HepG2 (cell line): Measurements from ENCODE around the gene CSNK1D. TPM values are rescaled to one million over a fixed set of nuclear protein-coding genes. Genes with fewer than 3 reads are reported as not detected.

Source experiments
- CREB3 ChIP-seq: sonication (generic); formaldehyde crosslinking; IDR thresholded peaks from 2 replicates; pipeline ENCODE4 v1.5.0; 2020; ENCODE audit warnings: missing genetic modification reagents
- DNMT1 ChIP-seq: sonication (generic); formaldehyde crosslinking; IDR thresholded peaks from 2 replicates; pipeline ENCODE4 v1.5.1; 2020; ENCODE audit warnings: mild to moderate bottlenecking, missing genetic modification reagents
- FIP1L1 ChIP-seq: fragments of 200-400 bp; formaldehyde crosslinking; IDR thresholded peaks from 2 replicates; pipeline ENCODE4 v1.6.1; 2018; ENCODE audit warnings: low read depth, mild to moderate bottlenecking, low read length, moderate library complexity, borderline replicate concordance; ENCODE audit not compliant: insufficient read depth
- FOXJ3 ChIP-seq: sonication (generic); formaldehyde crosslinking; IDR thresholded peaks from 2 replicates; pipeline ENCODE4 v1.4.0; 2020; ENCODE audit warnings: missing genetic modification reagents, mild to moderate bottlenecking, borderline replicate concordance
- LCORL ChIP-seq, 2 experiments: fragments of 450-650 bp in 1 of 2; sonication (generic) in 1 of 2; formaldehyde crosslinking in 1 of 2; IDR thresholded peaks; 2 replicates each; pipeline versions ENCODE4 v1.5.0 to v1.6.1; 2017 to 2020; ENCODE audit warnings: antibody characterized with exemption in 1 of 2, missing genetic modification reagents in 1 of 2
- MBD4 ChIP-seq: IDR thresholded peaks from 2 replicates; pipeline ENCODE4 v1.6.1; 2012; ENCODE audit warnings: low read length, inconsistent platforms, borderline replicate concordance
- MLLT10 ChIP-seq: sonication (generic); formaldehyde crosslinking; IDR thresholded peaks from 2 replicates; pipeline ENCODE4 v1.4.0; 2020; ENCODE audit warnings: missing genetic modification reagents
- PRPF4 ChIP-seq: fragments of 200-400 bp; formaldehyde crosslinking; IDR thresholded peaks from 2 replicates; pipeline ENCODE4 v1.6.1; 2016; ENCODE audit warnings: low read length, low read depth; ENCODE audit not compliant: poor library complexity, severe bottlenecking
- RFX3 ChIP-seq: IDR thresholded peaks from 2 replicates; pipeline ENCODE4 v1.6.1; 2016; ENCODE audit warnings: missing biosample characterization, missing genetic modification reagents
- SMAD3 ChIP-seq: sonication (generic); formaldehyde crosslinking; IDR thresholded peaks from 2 replicates; pipeline ENCODE4 v1.4.0; 2020; ENCODE audit warnings: missing genetic modification reagents
- SRSF4 ChIP-seq: fragments of 200-400 bp; formaldehyde crosslinking; IDR thresholded peaks from one replicate; pipeline ENCODE4 v1.6.1; 2018; ENCODE audit warnings: mild to moderate bottlenecking, low read depth, low read length, moderate library complexity; ENCODE audit not compliant: poor library complexity, severe bottlenecking
- TARDBP ChIP-seq: sonication (generic); formaldehyde crosslinking; IDR thresholded peaks from 2 replicates; pipeline ENCODE4 v1.8.0; 2022; ENCODE audit warnings: mild to moderate bottlenecking, missing genetic modification reagents
- ZBTB2 ChIP-seq: sonication (generic); formaldehyde crosslinking; IDR thresholded peaks from 2 replicates; pipeline ENCODE4 v1.8.0; 2022; ENCODE audit warnings: low read depth, missing genetic modification reagents
- ZNF17 ChIP-seq: sonication (generic); formaldehyde crosslinking; IDR thresholded peaks from 2 replicates; pipeline ENCODE4 v1.5.0; 2020; ENCODE audit warnings: mild to moderate bottlenecking, missing genetic modification reagents
- ZNF414 ChIP-seq: sonication (generic); formaldehyde crosslinking; IDR thresholded peaks from 2 replicates; pipeline ENCODE4 v1.5.0; 2020; ENCODE audit warnings: missing genetic modification reagents
- ZNF652 ChIP-seq: IDR thresholded peaks from 2 replicates; pipeline ENCODE4 v1.6.1; 2016; ENCODE audit warnings: low read depth, borderline replicate concordance
- ZNF678 ChIP-seq: sonication (generic); formaldehyde crosslinking; IDR thresholded peaks from 2 replicates; pipeline ENCODE4 v1.4.0; 2020; ENCODE audit warnings: mild to moderate bottlenecking, missing genetic modification reagents
- ZNF740 ChIP-seq: sonication (generic); formaldehyde crosslinking; IDR thresholded peaks from 2 replicates; pipeline ENCODE4 v1.4.0; 2020; ENCODE audit warnings: missing genetic modification reagents
- ZNF761 ChIP-seq: sonication (generic); formaldehyde crosslinking; conservative IDR thresholded peaks from 2 replicates; pipeline ENCODE4 v1.4.0; 2020; ENCODE audit warnings: mild to moderate bottlenecking, missing genetic modification reagents
- polyA plus RNA-seq, 8 experiments: library from polyadenylated mRNA; depleted of rRNA in 3 of 8; stranded (reverse) in 7 of 8; unstranded in 1 of 8; fragments of >200 nt; fragmentation: Illumina TruSeq in 4 of 8; extraction: Trizol in 4 of 8; gene quantifications; 2 replicates each; pipeline versions ENCODE4 v1.2.1 to v1.2.3, GENCODE V29; 2011 to 2016; ENCODE audit warnings: low read depth in 4 of 8, missing spikeins in 1 of 8, mixed read lengths in 1 of 8; ENCODE audit not compliant: insufficient read depth in 1 of 8
- total RNA-seq, 5 experiments: library from RNA; depleted of rRNA; stranded (reverse); fragments of >200 nt; fragmentation: Illumina TruSeq; extraction: Trizol; gene quantifications; 2 replicates each; pipeline ENCODE4 v1.2.3, GENCODE V29; 2016; ENCODE audit warnings: low read depth in 1 of 5
- TF ChIP-seq, protein P1 (sequence below): sonication (generic); formaldehyde crosslinking; IDR thresholded peaks from 2 replicates; pipeline ENCODE4 v1.4.0; 2020; ENCODE audit warnings: missing genetic modification reagents, low read depth, mild to moderate bottlenecking, borderline replicate concordance
- TF ChIP-seq, protein P2 (sequence below): sonication (generic); formaldehyde crosslinking; IDR thresholded peaks from 2 replicates; pipeline ENCODE4 v1.4.0; 2020; ENCODE audit warnings: low read depth, missing genetic modification reagents

Gene CSNK1D
- total and polyA plus RNA-seq, 2 of the 13 experiments (the other 11 are each of a cell fraction or from before 2014, with no cell fraction given) = 31.5 to 128 TPM

- TF ChIP-seq SMAD3 (CRISPR knock-in tag) (no peak), ZNF761 (CRISPR knock-in tag) (no peak), TARDBP (CRISPR knock-in tag) (no peak), PRPF4 (no peak), ZNF740 (CRISPR knock-in tag) (0 out of 2 replicates have a peak, but pooled peaks have one; percentile 21), ZNF678 (CRISPR knock-in tag) (no peak), ZNF652 (no peak), ZNF17 (no peak), SRSF4 (no peak), MBD4 (no peak), CREB3 (no peak), RFX3 (no peak), DNMT1 (CRISPR knock-in tag) (no peak), ZBTB2 (CRISPR knock-in tag) (no peak), ZNF414 (CRISPR knock-in tag) (0 out of 2 replicates have a peak, but pooled peaks have one; percentile 4), FOXJ3 (CRISPR knock-in tag) (no peak), LCORL (IDR thresholded peaks at IDR 0.05) (no peak), LCORL (CRISPR knock-in tag; IDR thresholded peaks at IDR 0.05) (no peak), MLLT10 (CRISPR knock-in tag) (no peak), FIP1L1 (no peak)
- TF ChIP-seq, protein P1, sequence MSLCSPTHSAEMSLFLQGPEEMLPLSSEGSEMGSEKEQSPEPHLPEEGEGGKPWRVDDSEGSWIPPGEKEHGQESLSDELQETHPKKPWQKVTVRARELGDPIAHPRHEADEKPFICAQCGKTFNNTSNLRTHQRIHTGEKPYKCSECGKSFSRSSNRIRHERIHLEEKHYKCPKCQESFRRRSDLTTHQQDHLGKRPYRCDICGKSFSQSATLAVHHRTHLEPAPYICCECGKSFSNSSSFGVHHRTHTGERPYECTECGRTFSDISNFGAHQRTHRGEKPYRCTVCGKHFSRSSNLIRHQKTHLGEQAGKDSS (CRISPR knock-in tag) = no peak
- TF ChIP-seq, protein P2, sequence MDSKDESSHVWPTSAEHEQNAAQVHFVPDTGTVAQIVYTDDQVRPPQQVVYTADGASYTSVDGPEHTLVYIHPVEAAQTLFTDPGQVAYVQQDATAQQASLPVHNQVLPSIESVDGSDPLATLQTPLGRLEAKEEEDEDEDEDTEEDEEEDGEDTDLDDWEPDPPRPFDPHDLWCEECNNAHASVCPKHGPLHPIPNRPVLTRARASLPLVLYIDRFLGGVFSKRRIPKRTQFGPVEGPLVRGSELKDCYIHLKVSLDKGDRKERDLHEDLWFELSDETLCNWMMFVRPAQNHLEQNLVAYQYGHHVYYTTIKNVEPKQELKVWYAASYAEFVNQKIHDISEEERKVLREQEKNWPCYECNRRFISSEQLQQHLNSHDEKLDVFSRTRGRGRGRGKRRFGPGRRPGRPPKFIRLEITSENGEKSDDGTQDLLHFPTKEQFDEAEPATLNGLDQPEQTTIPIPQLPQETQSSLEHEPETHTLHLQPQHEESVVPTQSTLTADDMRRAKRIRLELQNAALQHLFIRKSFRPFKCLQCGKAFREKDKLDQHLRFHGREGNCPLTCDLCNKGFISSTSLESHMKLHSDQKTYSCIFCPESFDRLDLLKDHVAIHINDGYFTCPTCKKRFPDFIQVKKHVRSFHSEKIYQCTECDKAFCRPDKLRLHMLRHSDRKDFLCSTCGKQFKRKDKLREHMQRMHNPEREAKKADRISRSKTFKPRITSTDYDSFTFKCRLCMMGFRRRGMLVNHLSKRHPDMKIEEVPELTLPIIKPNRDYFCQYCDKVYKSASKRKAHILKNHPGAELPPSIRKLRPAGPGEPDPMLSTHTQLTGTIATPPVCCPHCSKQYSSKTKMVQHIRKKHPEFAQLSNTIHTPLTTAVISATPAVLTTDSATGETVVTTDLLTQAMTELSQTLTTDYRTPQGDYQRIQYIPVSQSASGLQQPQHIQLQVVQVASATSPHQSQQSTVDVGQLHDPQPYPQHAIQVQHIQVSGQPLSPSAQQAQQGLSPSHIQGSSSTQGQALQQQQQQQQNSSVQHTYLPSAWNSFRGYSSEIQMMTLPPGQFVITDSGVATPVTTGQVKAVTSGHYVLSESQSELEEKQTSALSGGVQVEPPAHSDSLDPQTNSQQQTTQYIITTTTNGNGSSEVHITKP (CRISPR knock-in tag) = peak; percentile 57; the same call in 1 of the 2 replicates
Observed at GRCh38 chr17:82320140-82320840, 46.8 kb upstream of the CSNK1D start (continued).
